ENCODE results near the gene KRT38. TPM values are rescaled to one million over a fixed set of nuclear protein-coding genes. Genes with fewer than 3 reads are reported as not detected.

The KRT38 gene
- total RNA-seq, 1 experiment from 2014 or later = not detected

DNA sequence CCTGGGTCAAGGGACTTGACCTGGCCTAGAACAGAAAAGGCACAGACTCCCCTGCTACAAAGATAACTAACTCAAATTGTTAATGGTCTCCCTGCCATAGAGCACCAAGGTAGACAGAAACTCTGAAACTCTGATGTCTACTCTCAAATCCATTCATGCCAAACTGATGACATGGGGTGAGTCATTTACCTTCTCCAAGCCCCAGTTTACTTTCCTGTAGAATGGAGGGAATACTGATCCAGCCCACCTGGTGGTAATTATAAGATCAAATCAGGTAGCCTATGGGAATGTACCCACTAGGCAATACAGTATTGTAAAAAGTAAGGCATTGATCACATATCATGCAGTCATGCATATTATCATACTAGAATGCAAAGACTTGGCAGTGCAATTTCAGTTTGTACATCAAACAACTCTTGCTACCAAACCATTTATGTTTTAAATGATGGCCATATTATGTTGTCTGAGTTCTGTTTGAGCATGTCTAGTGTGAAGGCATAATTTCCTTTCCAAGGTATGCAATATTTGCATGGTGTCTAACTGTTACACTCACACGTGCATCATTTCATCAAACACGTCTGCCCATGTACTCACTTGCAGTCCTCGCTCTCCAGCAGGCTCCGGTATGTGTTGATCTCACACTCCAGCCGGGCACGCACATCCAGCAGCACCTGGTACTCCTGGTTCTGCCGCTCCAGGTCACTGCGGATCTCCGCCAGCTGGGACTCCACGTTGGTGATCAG lies 46.4 kb downstream of the KRT38 start:
- no peaks in the 10 kb centered on the region for H3K36me3 ChIP-seq
- no peaks in the 10 kb centered on the region for H3K27me3 ChIP-seq
- no peaks in the 10 kb centered on the region for H3K9me3 ChIP-seq
- no peak for DNase-seq
- no peak overlapping the region for H3K4me3 ChIP-seq

DNA sequence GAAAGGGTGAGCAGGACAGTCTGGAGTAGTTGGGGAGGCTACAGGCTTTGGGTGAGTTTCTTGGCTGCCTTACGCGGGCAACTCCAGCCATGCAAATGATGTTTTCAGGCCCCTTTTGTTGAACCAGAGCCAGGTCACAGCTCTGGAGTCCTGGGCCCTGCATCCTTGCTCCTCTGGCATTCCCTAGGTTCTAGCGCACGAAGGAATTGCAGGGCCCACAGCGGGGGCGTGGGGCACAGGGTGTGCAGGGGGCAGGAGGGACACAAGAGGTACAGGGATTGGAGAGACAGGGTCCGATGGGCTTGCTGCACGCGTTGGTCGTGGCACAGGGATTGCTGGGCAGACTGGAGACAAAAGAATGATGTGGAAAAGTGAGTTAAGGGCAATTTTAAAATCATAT lies 47.0 kb downstream of the KRT38 start:
- H3K9me3 ChIP-seq = no peaks in the 10 kb centered on the region
- no peak for DNase-seq
- no peak overlapping the region for H3K4me3 ChIP-seq
- no peaks in the 10 kb centered on the region for H3K27me3 ChIP-seq
- no peaks in the 10 kb centered on the region for H3K36me3 ChIP-seq

GRCh38 chr17:41393294-41393693 lies 47.5 kb downstream of the KRT38 start:
- Histone ChIP-seq H3K9me3 (no peaks in the 10 kb centered on the region), H3K36me3 (no peaks in the 10 kb centered on the region), H3K27me3 (no peaks in the 10 kb centered on the region), H3K4me3 (no peak overlapping the region)
- DNase-seq = no peak

DNA sequence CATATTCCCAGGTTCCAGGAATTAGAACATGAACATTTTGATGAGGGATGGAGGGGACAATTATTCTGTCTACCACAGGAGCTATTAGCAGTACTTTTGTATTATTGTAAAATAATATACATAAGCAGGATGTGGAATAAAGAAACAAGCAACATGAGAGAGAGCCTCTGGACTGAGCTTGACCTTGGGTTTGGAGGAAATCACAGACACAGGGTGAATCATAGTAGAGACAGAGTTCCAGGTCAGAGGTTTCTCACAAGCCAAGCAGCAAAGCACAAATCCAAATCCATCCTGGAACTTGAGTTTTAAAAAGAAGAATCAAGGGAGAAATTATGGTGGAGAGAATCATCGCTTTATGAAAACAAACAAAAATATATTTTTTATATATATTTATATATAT lies 48.5 kb downstream of the KRT38 start:
- peak; percentile 19 for DNase-seq
- Histone ChIP-seq H3K36me3 (no peaks in the 10 kb centered on the region), H3K27me3 (no peaks in the 10 kb centered on the region), H3K4me3 (no peak overlapping the region), H3K9me3 (0 out of 2 replicates have a peak, but pooled peaks cover 2% of the 10 kb centered on the region)

- DNase-seq = no peak
- Histone ChIP-seq H3K27me3 (no peaks in the 10 kb centered on the region), H3K4me3 (no peak overlapping the region), H3K9me3 (peaks cover 8% of the 10 kb centered on the region), H3K36me3 (no peaks in the 10 kb centered on the region)
Measured at GRCh38 chr17:41391535-41391934, 49.2 kb downstream of the KRT38 start.

- H3K4me3 ChIP-seq = no peak overlapping the region
- no peaks in the 10 kb centered on the region for H3K36me3 ChIP-seq
- DNase-seq = no peak
- H3K9me3 ChIP-seq = peaks cover 15% of the 10 kb centered on the region
- H3K27me3 ChIP-seq = no peaks in the 10 kb centered on the region
Measured at GRCh38 chr17:41390411-41390938, 50.3 kb downstream of the KRT38 start.

- H3K36me3 ChIP-seq = no peaks in the 10 kb centered on the region
- peaks cover 22% of the 10 kb centered on the region for H3K9me3 ChIP-seq
- DNase-seq = no peak
- H3K4me3 ChIP-seq = no peak overlapping the region
- H3K27me3 ChIP-seq = no peaks in the 10 kb centered on the region
Measured at GRCh38 chr17:41387670-41388069, 53.1 kb downstream of the KRT38 start.

DNA sequence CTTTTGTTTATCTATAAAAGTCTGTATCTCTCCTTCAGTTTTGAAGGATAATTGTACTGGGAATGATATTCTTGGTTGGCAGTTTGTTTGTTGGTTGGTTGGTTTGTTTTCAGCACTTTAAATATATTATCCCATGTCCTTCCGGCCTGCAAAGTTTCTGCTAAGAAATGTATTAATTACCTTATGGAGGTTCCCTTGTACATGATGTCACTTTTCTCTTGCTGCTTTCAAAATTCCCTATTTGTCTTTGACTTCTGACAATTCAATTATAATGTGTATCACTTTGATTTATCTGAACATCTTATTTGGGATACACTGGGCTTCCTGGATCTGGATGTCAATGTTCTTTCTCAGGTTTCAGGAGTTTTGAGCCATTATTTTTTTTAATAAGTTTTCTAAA lies 54.6 kb downstream of the KRT38 start:
- Histone ChIP-seq H3K9me3 (peaks cover 22% of the 10 kb centered on the region), H3K36me3 (no peaks in the 10 kb centered on the region), H3K27me3 (no peaks in the 10 kb centered on the region), H3K4me3 (no peak overlapping the region)
- no peak for DNase-seq

Other genes starting within 250 kb of the KRT38 start
- not detected in 2 replicates for gene KRTAP9-2, start 214.3 kb downstream of the KRT38 start, total RNA-seq (2014; rRNA removed; shearing (Covaris generic); ENCODE audit: low replicate concordance)
- gene KRTAP9-3, start 208.5 kb downstream of the KRT38 start, total RNA-seq (2014; rRNA removed; shearing (Covaris generic); ENCODE audit: low replicate concordance) = not detected in 2 replicates
- gene KRTAP9-8, start 203.0 kb downstream of the KRT38 start, total RNA-seq (2014; rRNA removed; shearing (Covaris generic); ENCODE audit: low replicate concordance) = not detected in 2 replicates
- not detected in 2 replicates for gene KRTAP9-4, start 191.3 kb downstream of the KRT38 start, total RNA-seq (2014; rRNA removed; shearing (Covaris generic); ENCODE audit: low replicate concordance)
- gene KRTAP9-9, start 185.6 kb downstream of the KRT38 start, total RNA-seq (2014; rRNA removed; shearing (Covaris generic); ENCODE audit: low replicate concordance) = not detected in 2 replicates
- not detected in 2 replicates for gene KRTAP9-6, start 175.6 kb downstream of the KRT38 start, total RNA-seq (2014; rRNA removed; shearing (Covaris generic); ENCODE audit: low replicate concordance)
- not detected in 2 replicates for gene KRTAP9-7, start 165.3 kb downstream of the KRT38 start, total RNA-seq (2014; rRNA removed; shearing (Covaris generic); ENCODE audit: low replicate concordance)
- not detected in 2 replicates for gene KRTAP29-1, start 138.1 kb downstream of the KRT38 start, total RNA-seq (2014; rRNA removed; shearing (Covaris generic); ENCODE audit: low replicate concordance)
- gene KRTAP16-1, start 131.7 kb downstream of the KRT38 start, total RNA-seq (2014; rRNA removed; shearing (Covaris generic); ENCODE audit: low replicate concordance) = not detected in 2 replicates
- gene KRTAP17-1, start 125.3 kb downstream of the KRT38 start, total RNA-seq (2014; rRNA removed; shearing (Covaris generic); ENCODE audit: low replicate concordance) = not detected in 2 replicates
- gene KRT33A, start 90.2 kb downstream of the KRT38 start, total RNA-seq (2014; rRNA removed; shearing (Covaris generic); ENCODE audit: low replicate concordance) = not detected in 2 replicates
- 0.17 and 2.0 TPM in 2 replicates for gene KRT33B, start 71.2 kb downstream of the KRT38 start, total RNA-seq (2014; rRNA removed; shearing (Covaris generic); ENCODE audit: low replicate concordance)
- 0.49 TPM in 1 of 2 replicates, not detected in the other for gene KRT34, start 58.7 kb downstream of the KRT38 start, total RNA-seq (2014; rRNA removed; shearing (Covaris generic); ENCODE audit: low replicate concordance)
- not detected in 2 replicates for gene KRT31, start 43.4 kb downstream of the KRT38 start, total RNA-seq (2014; rRNA removed; shearing (Covaris generic); ENCODE audit: low replicate concordance)
- gene KRT37, start 16.4 kb downstream of the KRT38 start, total RNA-seq (2014; rRNA removed; shearing (Covaris generic); ENCODE audit: low replicate concordance) = not detected in 2 replicates
- 0.72 TPM in 1 of 2 replicates, not detected in the other for gene KRT32, start 26.4 kb upstream of the KRT38 start, total RNA-seq (2014; rRNA removed; shearing (Covaris generic); ENCODE audit: low replicate concordance)
- 0.33 TPM in 1 of 2 replicates, not detected in the other for gene KRT35, start 40.2 kb upstream of the KRT38 start, total RNA-seq (2014; rRNA removed; shearing (Covaris generic); ENCODE audit: low replicate concordance)
- gene KRT36, start 48.9 kb upstream of the KRT38 start, total RNA-seq (2014; rRNA removed; shearing (Covaris generic); ENCODE audit: low replicate concordance) = 0.20 TPM in 1 of 2 replicates, not detected in the other
- 3.8 and 4.0 TPM in 2 replicates for gene KRT13, start 64.6 kb upstream of the KRT38 start, total RNA-seq (2014; rRNA removed; shearing (Covaris generic); ENCODE audit: low replicate concordance)
- gene KRT15, start 77.9 kb upstream of the KRT38 start, total RNA-seq (2014; rRNA removed; shearing (Covaris generic); ENCODE audit: low replicate concordance) = 38.4 and 82.2 TPM in 2 replicates
- gene KRT19, start 87.3 kb upstream of the KRT38 start, total RNA-seq (2014; rRNA removed; shearing (Covaris generic); ENCODE audit: low replicate concordance) = 20.7 and 46.3 TPM in 2 replicates
- not detected in 2 replicates for gene KRT9, start 131.1 kb upstream of the KRT38 start, total RNA-seq (2014; rRNA removed; shearing (Covaris generic); ENCODE audit: low replicate concordance)
- gene KRT14, start 145.9 kb upstream of the KRT38 start, total RNA-seq (2014; rRNA removed; shearing (Covaris generic); ENCODE audit: low replicate concordance) = 6.1 and 7.9 TPM in 2 replicates
- gene KRT16, start 171.8 kb upstream of the KRT38 start, total RNA-seq (2014; rRNA removed; shearing (Covaris generic); ENCODE audit: low replicate concordance) = not detected in 2 replicates
- not detected in 2 replicates for gene KRT17, start 183.6 kb upstream of the KRT38 start, total RNA-seq (2014; rRNA removed; shearing (Covaris generic); ENCODE audit: low replicate concordance)
- 42.2 and 90.7 TPM in 2 replicates for gene EIF1, start 247.9 kb upstream of the KRT38 start, total RNA-seq (2014; rRNA removed; shearing (Covaris generic); ENCODE audit: low replicate concordance)